GM12878 (cell line): ENCODE results near the gene PDE8B. TPM values are rescaled to one million over a fixed set of nuclear protein-coding genes. Genes with fewer than 3 reads are reported as not detected.

Experiments
- ATAC-seq: fragments of 200-7000 bp; cut with Tn5 transposase; 3 replicates; pipeline ENCODE4 v1.9.1; 2020; ENCODE audit warnings: mild to moderate bottlenecking, moderate library complexity
- BruUV-seq: library from RNA; stranded (reverse); fragments of 400-500 nt; replicated peaks from 2 replicates; lab custom pipeline; 2021; lab: Mats Ljungman, UMichigan
- CTCF ChIA-PET: fragments of 300-600 bp; sonication (Branson Sonifier 250); formaldehyde crosslinking; extraction: SDS; loops from one replicate; lab custom pipeline; 2021; ENCODE audit warnings: inconsistent platforms; lab: Yijun Ruan, JAX
- POLR2A ChIA-PET: fragments of 350-600 bp; formaldehyde crosslinking; extraction: SDS; loops from one replicate; lab custom pipeline; 2021; ENCODE audit warnings: inconsistent platforms; lab: Charles Lee
- RAD21 ChIA-PET: fragments of 300-600 bp; sonication (Branson Sonifier 250); formaldehyde crosslinking; loops from one replicate; lab custom pipeline; 2023; ENCODE audit warnings: antibody characterized with exemption; ENCODE audit not compliant: unreplicated experiment; lab: Charles Lee
- SMC1A ChIA-PET: fragments of 300-600 bp; sonication (Branson Sonifier 250); formaldehyde crosslinking; loops from one replicate; lab custom pipeline; 2023; ENCODE audit not compliant: unreplicated experiment, uncharacterized antibody; lab: Charles Lee
- DNase-seq: peaks from one replicate; pipeline ENCODE4 v3.0.0-alpha.2; 2011; ENCODE audit warnings: low read depth, low spot score
- FAIRE-seq: peaks from 3 replicates; lab custom pipeline; 2011; peaks lifted over from hg19 to GRCh38; lab: Jason Lieb, UNC
- H2AFZ ChIP-seq: 2 replicates; pipeline ENCODE4 v1.6.0; 2011; ENCODE audit warnings: low read depth, low read length, control low read depth; ENCODE audit not compliant: control insufficient read depth
- H3K27ac ChIP-seq: 2 replicates; pipeline ENCODE4 v1.5.1; 2011; ENCODE audit warnings: control low read depth; ENCODE audit not compliant: control insufficient read depth, insufficient read depth
- H3K27me3 ChIP-seq, 2 experiments: replicated peaks in 1 of 2; 2 replicates each; pipeline versions ENCODE4 v1.6.0 to v1.6.1; 2011; ENCODE audit warnings: low read length in 1 of 2; ENCODE audit not compliant: control insufficient read depth in 2 of 2, insufficient read depth in 2 of 2
- H3K36me3 ChIP-seq, 2 experiments: 2 replicates each; pipeline ENCODE4 v1.5.1; 2011; ENCODE audit warnings: low read length in 1 of 2; ENCODE audit not compliant: control insufficient read depth in 2 of 2, insufficient read depth in 2 of 2
- H3K4me1 ChIP-seq: 2 replicates; pipeline ENCODE4 v1.6.1; 2011; ENCODE audit warnings: mild to moderate bottlenecking, low read length, moderate library complexity, mixed read lengths; ENCODE audit not compliant: control insufficient read depth, insufficient read depth
- H3K4me2 ChIP-seq: 2 replicates; pipeline ENCODE4 v1.6.0; 2011; ENCODE audit warnings: control low read depth; ENCODE audit not compliant: control insufficient read depth, insufficient read depth
- H3K4me3 ChIP-seq: fragments of 200-600 bp; sonication (generic); 2 replicates; pipeline ENCODE4 v1.5.1; 2016
- H3K79me2 ChIP-seq: 2 replicates; pipeline ENCODE4 v1.6.0; 2011; ENCODE audit warnings: low read length; ENCODE audit not compliant: control insufficient read depth, insufficient read depth
- H3K9ac ChIP-seq: 2 replicates; pipeline ENCODE4 v1.8.0; 2011; ENCODE audit warnings: low read length, control low read depth, mixed read lengths; ENCODE audit not compliant: control insufficient read depth, insufficient read depth
- H3K9me3 ChIP-seq: replicated peaks from 3 replicates; pipeline ENCODE4 v1.5.1; 2011; ENCODE audit warnings: mild to moderate bottlenecking, low read length; ENCODE audit not compliant: control insufficient read depth, insufficient read depth
- H4K20me1 ChIP-seq: 2 replicates; pipeline ENCODE4 v1.6.0; 2011; ENCODE audit not compliant: control insufficient read depth, insufficient read depth
- BMI1 ChIP-seq: fragments of 450-650 bp; IDR thresholded peaks from 2 replicates; pipeline ENCODE4 v1.6.1; 2016; ENCODE audit warnings: mild to moderate bottlenecking, moderate library complexity, borderline replicate concordance
- GABPA ChIP-seq: IDR thresholded peaks from 2 replicates; pipeline ENCODE4 v1.6.1; 2014; ENCODE audit warnings: antibody characterized with exemption, low read depth, mild to moderate bottlenecking, inconsistent platforms
- MEF2A ChIP-seq: IDR thresholded peaks from 2 replicates; pipeline ENCODE4 v1.6.1; 2011; ENCODE audit warnings: low read depth, mild to moderate bottlenecking, low read length, moderate library complexity; ENCODE audit not compliant: insufficient read depth
- NFIC ChIP-seq: IDR thresholded peaks from 2 replicates; pipeline ENCODE4 v1.6.1; 2012; ENCODE audit warnings: low read depth, mild to moderate bottlenecking, inconsistent platforms, low read length, moderate library complexity
- POLR2A ChIP-seq: IDR thresholded peaks from 2 replicates; pipeline ENCODE4 v1.6.1; 2011; ENCODE audit warnings: low read depth, mild to moderate bottlenecking, low read length
- SMARCA5 ChIP-seq: fragments of 450-650 bp; IDR thresholded peaks from 2 replicates; pipeline ENCODE4 v1.6.1; 2017; ENCODE audit warnings: mild to moderate bottlenecking
- TCF3 ChIP-seq: IDR thresholded peaks from 2 replicates; pipeline ENCODE4 v1.6.1; 2012; ENCODE audit warnings: low read depth, mild to moderate bottlenecking, low read length, borderline replicate concordance; ENCODE audit not compliant: insufficient read depth
- ZNF592 ChIP-seq: fragments of 450-650 bp; IDR thresholded peaks from 2 replicates; pipeline ENCODE4 v1.6.1; 2017; ENCODE audit warnings: mild to moderate bottlenecking, moderate library complexity
- WGBS: methylation state at CpG from one replicate; pipeline ENCODE4 v1.1.6; 2016; ENCODE audit warnings: low lambda C conversion rate; ENCODE audit not compliant: insufficient replicate concordance, insufficient coverage; ENCODE audit errors: missing lambda C conversion rate; 5-methylcytosine and 5-hydroxymethylcytosine counted together
- in situ Hi-C: fragments of 300-500 bp; cut with MboI; formaldehyde crosslinking; loops from 9 replicates; pipeline ENCODE4 v1.14.3; 2018; ENCODE audit warnings: mixed read lengths
- intact Hi-C: fragments of 100-400 bp; cut with micrococcal nuclease; formaldehyde crosslinking; loops from one replicate; pipeline ENCODE4 v1.14.2; 2022; ENCODE audit not compliant: unreplicated experiment
- polyA plus RNA-seq, 11 experiments: library from polyadenylated mRNA; depleted of rRNA in 4 of 11; unstranded in 6 of 11; stranded (reverse) in 5 of 11; fragments of >200 nt; fragmentation: Nextera tagmentation in 4 of 11; fragmentation: Illumina TruSeq in 1 of 11; extraction: Ambion mirVana in 4 of 11; extraction: Trizol in 1 of 11; gene quantifications; 1 replicate in 1 of 11; 2 replicates in 10 of 11; pipeline versions ENCODE4 v1.2.1 to v1.2.3, GENCODE V29; 2011 to 2016; ENCODE audit warnings: inconsistent platforms in 2 of 11, missing spikeins in 2 of 11, low read depth in 1 of 11
- total RNA-seq, 4 experiments: library from RNA; depleted of rRNA in 3 of 4; stranded (reverse); fragments of >200 nt in 3 of 4; fragmentation: Illumina TruSeq in 1 of 4; extraction: Trizol in 1 of 4; gene quantifications; 2 replicates each; pipeline versions ENCODE4 v1.2.1 to v1.2.3, GENCODE V29; 2013 to 2021

Gene PDE8B
- total and polyA plus RNA-seq, 10 of the 15 experiments (the other 5 are each of a cell fraction or from before 2014, with no cell fraction given) = 0.03 to 0.44 (median 0.20) TPM; not detected in 3

GRCh38 chr5:77438071-77438470 is 227.6 kb downstream of the PDE8B start:
- Histone ChIP-seq H2AFZ (no peak overlapping the region), H3K36me3 (peaks cover 0 to 12% of the 10 kb centered on the region in 2 experiments; a peak in 3 of 4 replicates), H3K4me2 (no peak overlapping the region), H3K27ac (no peak overlapping the region), H3K79me2 (no peaks in the 10 kb centered on the region), H3K9me3 (no peaks in the 10 kb centered on the region), H3K4me3 (no peak overlapping the region), H4K20me1 (no peaks in the 10 kb centered on the region), H3K27me3 (no peaks in the 10 kb centered on the region), H3K4me1 (no peaks in the 10 kb centered on the region), H3K9ac (no peak overlapping the region)
- DNase-seq (no peak), FAIRE-seq (no peak), ATAC-seq (no peak)
- intact Hi-C loops = loop anchor here (10.0 kb wide), 1 partner anchor 573 kb away; no protein-coding TSS in a partner anchor
- CTCF ChIA-PET = interaction anchor here (1.1 to 2.7 kb wide), 8 partner anchors 11 to 294 kb away, joined by 3 to 27 read pairs (median 5); no protein-coding TSS in a partner anchor
- WGBS = 81% methylated on average over 3 of the region's 3 CpGs
- in situ Hi-C loops = no loop called here
- TF ChIP-seq POLR2A (no peak), GABPA (no peak), SMARCA5 (no peak), NFIC (no peak), TCF3 (no peak), ZNF592 (no peak), BMI1 (no peak), MEF2A (no peak)
- SMC1A ChIA-PET = interaction anchor here (0.6 to 3.1 kb wide), 7 partner anchors 11 to 295 kb away, joined by 3 to 21 read pairs (median 4); partner anchors contain the start of gene WDR41
- POLR2A ChIA-PET = no interaction called here
- BruUV-seq = no TSS peak
- RAD21 ChIA-PET = interaction anchor here (1.0 to 1.8 kb wide), 4 partner anchors 10 to 293 kb away, joined by 6 to 9 read pairs (median 6); partner anchors contain the start of gene WDR41
